HG03139 (cell line): ENCODE data around the gene OTOGL.
"Not testable (repeated sequence)": the region's sequence is repeated elsewhere in the genome, so short reads cannot be mapped to it uniquely, and the experiment has no call there.

ENCODE experiments used
- ATAC-seq: cut with Tn5 transposase; IDR thresholded peaks from one replicate; pipeline ENCODE4 v1.9.1; 2021; ENCODE audit not compliant: unreplicated experiment

The OTOGL gene

DNA sequence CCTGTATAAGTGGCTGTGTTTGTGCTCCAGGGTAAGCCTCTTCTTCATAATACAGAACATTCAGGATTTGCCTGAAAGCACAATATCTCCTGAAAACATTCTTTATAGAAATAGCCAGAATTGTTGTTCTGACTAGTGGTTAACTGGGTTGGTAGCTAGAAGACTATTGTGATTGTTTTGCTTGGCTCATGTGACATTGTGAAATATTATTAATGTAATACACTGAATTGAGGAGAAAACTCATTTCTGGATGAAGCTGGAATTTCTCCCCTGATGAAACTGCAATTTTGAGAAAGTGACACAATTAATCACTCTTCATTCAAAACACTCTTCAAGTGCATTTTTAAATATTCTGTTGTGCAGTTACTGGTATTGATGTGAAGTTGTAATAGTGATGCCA, 172.4 kb downstream of the OTOGL start:
- ATAC-seq = no peak

DNA sequence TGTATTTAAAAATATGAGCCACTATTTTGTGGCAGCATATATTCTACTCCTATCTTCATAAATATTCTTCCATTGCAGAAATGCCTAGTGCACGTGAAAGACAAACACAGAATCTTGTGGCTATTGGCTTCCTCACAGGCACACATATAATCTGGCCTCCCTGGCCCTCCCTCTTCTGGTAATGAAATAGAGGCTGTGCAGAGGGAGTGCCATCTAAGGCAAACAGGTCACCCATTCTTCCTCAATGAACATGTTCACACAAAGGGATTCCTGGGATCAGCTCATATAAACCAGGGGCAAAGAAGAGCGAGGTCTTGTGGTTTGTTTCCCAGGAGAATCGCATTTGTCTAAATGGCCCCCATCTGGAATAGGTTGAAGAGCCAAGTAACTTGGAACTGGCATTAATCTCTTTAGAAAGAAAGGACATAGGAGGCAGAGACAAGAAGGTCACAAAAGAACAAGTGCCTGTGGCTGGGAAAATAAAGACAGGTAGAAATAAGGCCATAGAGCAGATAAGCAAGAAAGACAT, 173.1 kb downstream of the OTOGL start:
- no peak for ATAC-seq

DNA sequence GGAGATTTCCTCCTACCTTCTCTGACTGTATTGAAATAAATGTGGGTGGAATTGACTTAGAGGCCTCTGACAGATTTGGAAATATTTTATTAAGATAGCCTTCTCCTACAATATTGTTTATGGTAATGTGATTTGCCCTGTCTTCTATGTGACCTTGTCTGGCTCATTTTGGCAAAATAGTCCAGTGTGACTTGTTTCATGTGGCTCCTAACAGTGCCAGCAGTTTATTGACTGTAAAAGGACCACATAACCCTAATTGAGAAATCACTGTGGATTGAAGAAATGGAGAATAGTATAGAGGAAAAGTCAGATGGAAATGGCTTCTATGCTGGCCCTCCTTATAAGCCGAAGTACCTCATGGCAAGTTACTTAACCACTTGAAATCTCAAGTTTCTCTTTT, 173.8 kb downstream of the OTOGL start:
- ATAC-seq = no peak

DNA sequence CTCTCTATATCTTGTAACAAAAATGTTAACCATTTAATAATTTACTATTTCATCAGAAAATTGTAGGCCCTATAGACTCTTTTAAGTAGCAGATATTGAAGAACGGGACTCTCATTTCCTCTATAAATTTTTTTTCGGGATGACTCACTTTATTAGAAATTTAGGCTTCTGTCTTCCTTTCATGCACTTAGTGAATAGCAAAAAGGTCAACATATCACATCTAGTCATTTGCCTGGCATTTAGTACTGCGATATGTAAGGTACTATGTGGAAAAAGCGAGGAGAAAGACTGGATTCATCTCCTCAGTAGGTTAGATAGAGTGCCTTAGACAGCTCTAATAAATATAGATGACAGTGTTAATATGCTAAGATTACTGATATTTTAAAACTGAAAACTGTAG, 178.4 kb downstream of the OTOGL start:
- ATAC-seq = no peak

DNA sequence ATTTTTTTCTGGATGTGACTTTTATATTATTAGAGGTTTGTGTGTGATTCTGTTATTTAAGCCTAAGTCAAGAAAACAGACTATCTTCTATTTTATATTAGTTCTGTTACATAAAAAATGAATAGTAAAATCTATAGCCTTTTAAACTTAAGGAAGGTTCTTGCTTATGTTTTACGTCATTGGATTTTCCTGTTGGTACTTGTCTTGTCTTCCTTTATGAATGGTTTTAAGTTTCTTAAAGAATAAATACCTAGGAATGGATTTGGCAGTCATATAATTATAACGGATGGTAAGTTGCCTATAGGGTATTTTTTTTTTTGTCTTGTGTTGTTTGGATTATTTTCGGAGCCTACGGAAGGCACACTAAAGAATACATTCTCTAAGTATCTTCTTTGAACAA, 182.9 kb downstream of the OTOGL start:
- no peak for ATAC-seq

DNA sequence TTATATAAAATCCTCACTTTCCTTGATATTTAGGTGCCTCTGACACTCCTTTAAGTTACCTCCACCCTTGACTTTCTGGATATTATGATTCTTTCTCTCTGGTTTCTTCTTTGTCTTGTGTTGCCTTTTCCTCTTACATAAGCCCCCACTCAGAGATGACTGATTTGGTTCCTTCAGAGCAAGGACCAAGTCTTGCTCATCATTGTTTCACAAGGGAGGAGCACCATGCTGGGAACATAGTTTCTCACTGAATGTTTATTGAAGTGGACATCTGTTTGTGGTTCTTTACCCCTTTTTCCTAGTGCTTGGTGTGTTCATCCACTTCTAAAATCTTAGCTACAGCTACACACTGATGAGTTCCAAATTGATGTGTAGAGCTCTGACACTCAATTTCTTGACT, 183.4 kb downstream of the OTOGL start:
- ATAC-seq = no peak

DNA sequence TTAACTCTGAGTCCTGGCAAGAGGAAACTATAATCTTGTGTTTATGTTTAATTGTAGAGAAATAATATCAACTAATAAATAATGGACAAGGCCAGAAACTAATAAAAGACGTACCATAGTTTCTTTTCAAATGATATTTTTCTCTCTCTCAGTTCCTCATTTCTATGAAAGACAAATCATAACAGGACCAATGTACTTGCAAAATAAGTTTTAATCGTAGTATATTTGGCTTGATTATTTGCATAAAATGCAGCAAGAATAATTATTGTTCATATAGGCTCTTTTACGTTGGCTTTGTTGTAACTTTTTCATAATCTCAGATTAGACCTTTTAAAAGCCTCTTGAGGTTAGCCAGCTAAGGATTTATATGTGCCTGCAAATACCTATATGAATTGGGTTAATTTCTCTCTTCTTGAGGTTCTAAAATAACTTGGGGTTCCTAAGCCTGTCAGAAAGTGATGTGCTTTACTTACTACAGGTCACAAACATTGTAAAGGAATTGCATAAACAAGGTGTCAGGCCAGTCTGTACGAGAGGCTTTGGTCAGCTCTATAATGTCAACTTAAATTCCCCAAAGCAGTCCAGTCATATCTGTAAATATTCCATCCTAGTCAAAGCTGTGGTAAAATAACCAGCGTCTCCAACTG, 191.9 kb downstream of the OTOGL start:
- ATAC-seq = peak; percentile 47

DNA sequence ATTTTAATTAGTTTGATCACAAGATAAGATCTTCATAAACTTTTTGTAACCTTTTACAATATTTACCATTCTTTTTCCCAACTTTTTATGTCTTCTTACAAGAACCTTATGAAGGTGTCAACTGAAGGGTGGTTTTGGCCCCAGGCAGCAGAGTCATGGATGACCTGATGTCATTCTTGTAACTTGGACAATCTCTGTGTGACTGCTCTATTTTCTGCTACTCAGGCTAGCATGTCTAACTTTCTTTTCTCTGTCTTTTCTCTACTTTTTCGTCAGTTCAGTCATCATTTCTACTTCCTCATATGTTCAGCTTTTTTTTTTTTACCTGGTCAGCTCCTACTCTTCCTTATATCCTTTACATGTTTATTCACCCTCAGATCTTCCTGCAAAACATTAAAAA, 194.0 kb downstream of the OTOGL start:
- ATAC-seq = peak; percentile 37

DNA sequence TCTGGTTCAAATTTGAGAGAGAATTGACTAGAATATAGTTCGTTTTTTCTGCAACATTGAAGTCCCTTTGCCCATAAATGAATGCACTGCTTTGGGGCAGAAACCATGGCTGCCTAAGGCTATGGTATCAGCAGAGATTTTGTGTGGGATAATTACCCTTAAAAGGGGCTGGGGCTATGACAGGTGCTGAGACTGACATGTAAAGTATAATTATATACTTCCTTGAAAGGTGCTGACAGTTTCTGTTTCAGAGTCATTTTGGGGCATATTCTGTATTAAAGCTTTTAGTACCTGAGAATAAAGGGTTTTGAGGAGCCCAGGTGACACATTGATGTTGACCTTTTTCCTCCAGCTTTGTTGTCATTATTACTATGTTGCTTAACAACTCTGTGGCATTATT, 194.4 kb downstream of the OTOGL start:
- peak; percentile 58 for ATAC-seq

DNA sequence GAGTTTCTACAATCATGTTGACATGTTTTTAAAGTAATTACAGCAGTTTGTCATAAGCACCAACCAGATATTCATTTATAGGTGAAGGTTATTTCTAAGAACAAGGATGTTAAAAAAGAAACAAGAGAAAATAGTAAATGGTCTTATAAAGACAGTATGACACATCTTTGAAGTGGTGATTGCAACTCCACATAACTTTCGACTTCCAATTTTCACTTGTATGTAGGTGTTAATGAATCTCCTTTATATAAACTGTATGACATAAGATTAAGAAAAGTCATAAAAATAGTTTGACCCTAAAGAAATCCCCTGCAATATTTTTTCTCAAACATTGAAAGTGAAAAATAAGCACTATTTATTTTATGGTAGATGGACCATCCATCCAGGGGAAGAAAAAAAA, 199.9 kb downstream of the OTOGL start:
- no peak for ATAC-seq

DNA sequence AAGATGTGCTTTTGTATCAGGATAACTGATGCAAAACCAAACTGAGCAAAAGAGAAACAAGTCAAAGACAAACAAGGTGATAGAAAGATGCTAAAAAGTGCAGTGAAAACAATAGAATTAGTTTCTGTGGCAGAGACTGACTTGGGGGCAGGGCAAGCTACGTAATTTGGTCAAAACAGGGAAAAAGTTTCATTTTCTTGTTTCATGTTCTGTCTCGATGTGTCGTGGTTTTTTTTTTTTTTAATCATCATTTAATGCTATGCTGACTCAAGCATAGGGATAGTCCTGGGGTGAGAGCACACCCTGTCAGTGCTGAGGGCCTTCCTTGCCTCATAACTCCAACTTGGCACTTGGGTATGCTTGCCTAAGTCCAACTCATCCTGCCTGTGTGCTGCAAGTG, 200.6 kb downstream of the OTOGL start:
- ATAC-seq = peak; percentile 65

DNA sequence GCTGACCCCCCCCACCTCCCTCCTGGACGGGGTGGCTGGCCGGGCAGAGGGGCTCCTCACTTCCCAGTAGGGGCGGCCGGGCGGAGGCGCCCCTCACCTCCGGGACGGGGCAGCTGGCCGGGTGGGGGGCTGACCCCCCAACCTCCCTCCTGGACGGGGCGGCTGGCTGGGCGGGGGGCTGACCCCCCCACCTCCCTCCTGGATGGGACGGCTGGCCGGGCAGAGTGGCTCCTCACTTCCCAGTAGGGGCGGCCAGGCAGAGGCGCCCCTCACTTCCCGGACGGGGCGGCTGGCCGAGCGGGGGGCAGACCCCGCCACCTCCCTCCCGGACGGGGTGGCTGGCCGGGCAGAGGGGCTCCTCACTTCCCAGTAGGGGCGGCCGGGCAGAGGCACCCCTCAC, 208.1 kb downstream of the OTOGL start:
- ATAC-seq = not testable (repeated sequence)

DNA sequence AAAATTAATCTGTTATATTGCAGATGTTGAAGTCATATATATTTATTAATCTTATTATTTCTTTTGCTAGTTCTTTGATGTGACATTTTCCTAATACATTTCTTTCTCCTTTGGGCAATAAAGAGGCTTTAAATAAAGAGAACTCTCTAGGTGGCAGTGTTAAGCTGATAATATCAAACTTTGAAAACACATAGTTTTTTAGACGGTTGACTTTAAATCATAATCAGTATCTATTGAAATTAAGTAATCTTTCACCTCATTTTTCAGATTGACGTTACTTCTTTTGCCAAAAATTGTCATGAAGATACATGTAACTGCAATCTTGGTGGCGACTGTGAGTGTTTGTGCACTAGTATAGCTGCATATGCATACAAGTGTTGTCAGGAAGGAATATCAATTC, 213.9 kb downstream of the OTOGL start:
- no peak for ATAC-seq

DNA sequence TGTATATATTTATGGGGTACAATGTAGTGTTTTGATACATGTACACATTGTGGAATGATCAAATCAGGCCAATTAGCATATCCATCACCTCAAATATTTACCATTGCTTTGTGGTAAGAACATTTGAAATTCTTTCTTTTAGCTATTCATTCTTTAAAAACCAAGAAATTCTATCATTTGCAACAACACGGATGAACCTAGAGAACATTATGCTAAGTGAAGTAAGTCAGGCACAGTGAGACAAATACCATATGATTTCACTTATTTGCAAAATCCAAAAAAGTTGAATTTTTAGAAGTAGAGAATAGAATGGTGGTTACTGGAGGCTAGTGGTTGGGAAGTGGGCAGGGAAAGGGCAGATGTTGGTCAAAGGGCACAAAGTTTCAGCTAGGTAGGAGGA, 215.4 kb downstream of the OTOGL start:
- no peak for ATAC-seq

DNA sequence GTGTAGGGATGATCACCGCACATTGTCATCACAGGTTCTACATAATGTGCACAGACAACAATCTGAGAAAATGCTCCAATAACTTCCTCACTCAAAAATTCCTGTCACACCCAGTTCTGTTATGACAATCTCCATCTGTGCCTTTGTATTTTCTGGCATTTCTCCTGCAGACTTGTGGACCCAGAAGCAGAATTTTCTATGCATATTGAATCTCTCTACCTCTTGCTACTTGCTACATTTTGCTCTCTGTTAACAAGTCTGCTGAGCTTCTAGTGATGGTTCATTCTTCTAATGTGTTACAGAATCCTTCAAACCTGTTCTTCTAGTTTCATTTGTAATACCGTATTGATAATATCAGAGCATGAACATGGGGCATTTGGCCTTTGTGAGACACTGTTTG, 216.9 kb downstream of the OTOGL start:
- no peak for ATAC-seq

DNA sequence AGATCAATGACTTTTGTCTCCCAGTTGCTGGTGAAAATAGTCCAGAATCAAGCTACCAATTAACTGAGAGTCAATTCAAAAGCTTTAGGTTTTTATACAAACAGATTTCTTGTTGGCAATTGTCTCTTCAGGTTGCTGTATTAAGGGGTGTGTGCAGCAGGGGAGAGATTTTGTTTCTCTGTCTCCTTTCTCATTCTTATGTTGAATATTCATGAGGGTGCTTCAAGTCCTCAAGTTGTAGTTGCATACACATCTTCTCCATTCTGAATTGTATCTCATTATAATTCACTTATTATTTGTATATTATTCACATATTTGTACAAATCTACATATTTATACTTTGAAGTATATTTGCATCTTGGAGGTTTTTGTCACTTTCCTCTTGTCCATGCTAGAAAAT, 218.0 kb downstream of the OTOGL start:
- ATAC-seq = no peak

DNA sequence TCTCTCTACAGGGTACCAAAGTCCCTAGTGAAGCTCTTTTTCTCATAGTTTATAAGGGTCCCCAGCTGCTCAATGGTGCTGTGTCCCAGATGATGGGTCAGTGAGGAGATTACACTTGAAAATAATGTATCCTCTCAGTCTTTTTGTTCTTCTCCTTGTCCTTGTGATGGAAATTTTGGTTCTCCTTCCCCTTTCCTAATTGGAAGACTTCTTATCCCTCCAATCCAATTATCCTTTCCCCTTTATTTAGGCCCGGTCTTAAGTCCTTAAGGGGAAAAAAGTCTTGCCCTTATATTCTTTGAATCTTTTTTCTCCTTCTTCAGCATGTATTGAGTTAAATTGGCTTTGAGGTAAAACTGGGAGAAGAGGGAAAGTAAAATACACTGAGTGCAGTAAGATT, 218.6 kb downstream of the OTOGL start:
- ATAC-seq = no peak

DNA sequence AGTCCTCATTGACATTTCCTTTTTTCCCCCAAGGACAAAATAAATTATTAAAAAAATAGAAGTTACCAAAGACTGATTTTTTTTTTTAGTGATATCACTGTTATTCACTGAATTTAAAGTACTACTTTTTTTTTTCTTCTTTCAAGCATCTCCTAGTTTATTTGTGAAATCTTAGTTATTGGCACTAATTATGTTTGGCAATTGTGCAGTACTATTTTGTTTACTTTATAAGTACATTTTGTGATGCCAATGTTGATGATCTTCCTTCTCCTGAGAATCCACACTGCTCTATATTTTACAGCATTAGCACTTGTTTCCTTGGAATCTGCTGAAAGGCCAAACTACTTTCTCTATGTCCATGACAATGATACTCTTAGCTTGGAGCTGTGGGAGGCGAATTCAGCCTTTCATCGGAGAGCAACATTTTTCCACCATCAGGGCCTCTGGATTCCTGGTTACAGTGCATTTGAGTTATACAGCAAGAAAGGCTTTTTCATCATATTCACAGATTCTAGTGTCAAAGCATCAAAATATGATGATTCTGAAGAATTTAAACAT, 220.9 kb downstream of the OTOGL start:
- no peak for ATAC-seq

DNA sequence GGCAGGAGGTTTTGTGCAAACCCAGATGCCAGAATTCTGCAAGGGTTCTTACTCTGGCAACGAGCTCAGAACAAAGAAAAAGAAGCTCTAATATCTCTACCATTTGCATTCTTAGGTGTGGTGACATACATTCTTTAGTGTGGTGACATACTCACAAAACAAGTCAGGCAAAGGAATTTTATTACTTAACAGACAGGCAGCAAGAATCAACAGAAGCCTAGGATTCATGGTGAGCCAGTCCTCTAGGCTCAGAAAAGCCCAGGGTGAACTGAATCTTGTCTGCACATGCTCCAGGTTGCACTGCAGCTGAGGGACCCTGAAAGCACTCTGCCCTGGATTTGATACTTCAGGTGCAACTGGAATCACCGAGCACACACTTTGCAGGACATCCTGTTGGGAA, 222.3 kb downstream of the OTOGL start:
- no peak for ATAC-seq

DNA sequence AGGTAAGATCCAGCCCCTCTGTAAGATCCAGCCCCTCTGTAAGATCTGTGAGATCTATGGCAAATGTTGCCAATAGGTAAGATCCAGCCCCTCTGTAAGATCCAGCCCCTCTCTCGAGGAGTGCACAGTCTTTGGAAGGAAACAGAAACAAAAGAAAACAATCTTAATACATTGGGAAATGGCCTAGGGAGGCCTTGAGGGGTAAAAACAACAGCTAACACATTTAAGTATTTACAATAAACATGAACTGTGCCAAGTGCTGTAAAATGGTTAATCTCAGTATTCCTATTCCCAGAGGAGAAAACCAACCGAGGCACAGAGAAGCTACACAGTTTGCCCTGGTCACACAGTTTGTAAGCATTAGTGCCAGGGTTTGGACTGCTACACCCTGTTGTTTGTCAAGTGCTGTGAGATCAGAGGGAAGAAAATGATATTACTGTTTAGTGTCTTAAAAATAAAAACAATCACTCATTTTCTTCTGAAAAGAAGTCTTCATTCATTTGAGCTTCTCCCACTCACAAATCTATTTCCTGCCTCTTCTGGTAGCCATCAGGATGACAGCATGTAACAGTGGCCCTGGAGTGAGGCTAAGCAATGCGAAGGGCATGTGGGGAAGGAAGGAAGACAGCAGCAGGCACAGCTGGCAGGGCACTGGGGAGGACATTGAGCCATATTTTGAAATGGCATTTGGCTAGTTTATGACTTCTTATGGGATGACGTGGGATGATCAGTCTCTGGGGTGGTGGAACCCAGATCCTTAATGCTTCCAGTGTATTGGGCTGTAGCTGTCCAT, 226.0 kb downstream of the OTOGL start:
- ATAC-seq = no peak

DNA sequence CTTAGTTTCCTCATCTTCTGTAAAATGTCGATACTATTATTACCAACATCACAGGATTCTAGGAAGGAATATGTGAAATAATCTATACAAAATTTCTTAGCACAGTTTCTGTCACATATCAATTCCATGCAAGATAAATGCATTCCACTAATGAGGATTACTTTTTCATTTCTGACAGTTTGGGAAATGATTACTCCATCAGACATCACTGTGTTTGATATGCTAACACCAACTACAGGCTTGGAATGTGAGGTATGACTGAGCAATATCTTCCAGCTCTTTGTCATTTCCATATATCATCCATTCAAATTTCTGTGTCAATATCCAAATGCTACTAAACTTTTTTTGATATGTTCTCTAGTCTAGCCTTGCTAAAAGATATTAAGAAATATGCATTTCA, 233.5 kb downstream of the OTOGL start:
- no peak for ATAC-seq

DNA sequence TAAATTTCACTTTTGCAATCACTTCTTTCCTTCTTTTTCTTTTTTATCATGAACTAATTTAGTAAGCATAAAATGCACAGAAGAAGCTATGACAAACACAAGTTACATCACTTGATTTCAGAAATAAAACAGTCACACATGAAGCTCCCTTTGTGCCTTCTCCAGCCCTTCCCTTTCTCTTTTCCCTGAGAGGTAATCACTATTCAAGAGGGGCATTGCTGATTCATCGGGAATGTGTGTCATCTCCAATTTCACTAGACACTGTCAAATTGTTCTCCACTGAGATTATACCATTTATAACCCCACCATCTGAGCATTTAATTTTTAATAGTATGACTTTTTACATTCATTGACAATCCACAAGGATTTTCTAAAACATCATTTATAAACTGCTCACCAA, 253.1 kb downstream of the OTOGL start:
- no peak for ATAC-seq
